ENCODE results near the gene CUEDC1.

Gene CUEDC1

GRCh38 chr17:57920916-57921703 is 34.1 kb downstream of the CUEDC1 start:
- Mint-ChIP-seq H3K4me3 (no peak overlapping the region), H3K9me3 (no peaks in the 10 kb centered on the region), H3K4me1 (peaks cover 10% of the 10 kb centered on the region), H3K27ac (no peak overlapping the region), H3K27me3 (peaks cover 37% of the 10 kb centered on the region)
- no peak for ATAC-seq
- DNase-seq: no peak

- no peak overlapping the region for H3K4me3 Mint-ChIP-seq
- H3K9me3 Mint-ChIP-seq: no peaks in the 10 kb centered on the region
- H3K4me1 Mint-ChIP-seq: peaks cover 5% of the 10 kb centered on the region
- no peak overlapping the region for H3K27ac Mint-ChIP-seq
- DNase-seq (no peak), ATAC-seq (no peak)
- peaks cover 25% of the 10 kb centered on the region for H3K27me3 Mint-ChIP-seq
Measured at GRCh38 chr17:57919918-57920317, 35.3 kb downstream of the CUEDC1 start.

DNA sequence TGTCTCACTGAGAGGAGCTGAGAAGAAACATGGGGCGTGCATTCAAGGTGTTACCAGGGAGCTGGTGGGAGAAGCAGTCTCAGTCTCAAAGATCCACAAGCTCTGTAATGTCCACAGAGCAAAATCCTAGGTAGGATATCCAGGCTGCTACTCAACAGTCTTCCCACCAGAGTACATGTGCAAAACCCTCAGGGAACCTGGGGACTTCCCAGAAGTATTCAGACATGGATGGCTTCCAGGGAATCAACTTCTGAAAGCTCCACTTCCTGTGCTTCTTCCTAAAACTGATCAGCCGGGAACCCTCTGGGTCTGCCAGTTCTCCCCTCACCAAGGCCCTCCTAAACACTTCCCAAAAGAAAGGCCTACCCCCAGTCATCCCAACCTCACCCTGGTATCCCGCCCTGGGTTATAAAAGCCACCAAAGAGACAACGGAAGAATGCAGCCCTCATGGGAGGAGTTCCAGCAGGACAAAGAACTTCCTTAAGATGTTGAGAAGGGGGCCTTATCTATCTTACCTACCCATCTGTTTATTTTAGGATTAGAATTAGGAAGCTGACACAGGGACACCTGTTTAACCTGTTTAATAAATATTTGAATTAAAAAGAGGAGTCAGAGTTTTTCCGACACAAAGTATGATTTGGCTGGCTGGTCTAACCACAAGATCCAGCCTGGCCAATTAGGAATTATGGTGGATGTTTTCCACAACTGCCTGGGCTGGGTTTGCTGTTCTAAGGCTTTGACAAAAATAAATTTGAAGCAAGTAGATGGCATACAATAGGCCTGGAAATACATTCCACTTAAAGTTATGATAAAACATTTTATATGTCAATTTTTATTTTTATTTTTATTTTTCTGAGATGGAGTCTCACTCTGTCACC is 37.0 kb downstream of the CUEDC1 start:
- no peaks in the 10 kb centered on the region for H3K4me1 Mint-ChIP-seq
- H3K9me3 Mint-ChIP-seq: no peaks in the 10 kb centered on the region
- H3K27me3 Mint-ChIP-seq: peaks cover 27% of the 10 kb centered on the region
- H3K4me3 Mint-ChIP-seq: no peak overlapping the region
- H3K27ac Mint-ChIP-seq: no peak overlapping the region
- ATAC-seq (no peak), DNase-seq (no peak)

DNA sequence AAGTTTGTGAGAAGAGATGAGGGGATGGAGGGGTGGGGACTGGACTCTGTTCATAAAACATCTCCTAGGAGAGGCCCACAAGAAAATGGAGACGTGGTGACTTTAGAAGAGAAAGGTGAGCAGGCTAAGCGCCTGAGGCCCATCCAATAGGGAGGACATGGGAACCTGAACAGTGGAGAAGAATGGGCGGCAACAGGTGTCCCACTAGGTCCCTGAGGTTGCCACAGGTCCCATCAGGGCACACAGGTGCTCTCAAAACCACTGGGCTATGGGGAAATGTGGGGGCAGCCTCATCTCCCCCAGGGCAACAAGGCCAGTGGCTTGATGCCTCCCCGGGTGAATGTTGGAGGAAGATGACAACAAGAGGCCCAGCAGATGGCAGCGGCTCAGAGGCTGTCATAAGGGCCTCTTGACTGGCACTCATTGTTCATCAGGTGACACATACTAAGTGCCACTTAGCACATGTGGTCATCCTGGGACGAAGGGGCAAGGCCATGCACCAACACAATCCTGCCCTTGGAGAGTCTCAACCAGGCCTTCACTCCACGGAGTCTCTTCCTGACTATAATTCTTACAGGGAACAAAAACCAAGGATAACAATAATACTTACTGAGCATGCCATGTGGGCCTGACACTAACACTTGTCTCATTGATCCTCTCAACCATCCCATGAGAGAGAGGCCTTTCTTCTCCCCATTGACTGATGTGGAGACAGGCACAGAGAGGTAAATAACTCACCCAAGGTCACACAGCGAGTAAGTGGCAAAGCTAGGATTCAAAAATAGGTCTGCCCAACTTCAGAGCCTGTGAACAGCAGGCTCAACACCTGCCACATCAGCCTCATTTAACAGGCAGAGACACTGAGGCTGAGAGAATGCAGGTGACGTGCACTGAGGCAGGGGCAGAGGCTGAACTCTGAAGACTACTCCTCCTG is 38.0 kb downstream of the CUEDC1 start:
- no peak for ATAC-seq
- Mint-ChIP-seq H3K9me3 (no peaks in the 10 kb centered on the region), H3K4me3 (no peak overlapping the region), H3K27me3 (peaks cover 24% of the 10 kb centered on the region), H3K27ac (no peak overlapping the region), H3K4me1 (no peaks in the 10 kb centered on the region)
- no peak for DNase-seq

GRCh38 chr17:57915985-57916757 is 39.0 kb downstream of the CUEDC1 start:
- no peak for DNase-seq
- Mint-ChIP-seq H3K4me3 (no peak overlapping the region), H3K4me1 (no peaks in the 10 kb centered on the region), H3K27me3 (peaks cover 14% of the 10 kb centered on the region), H3K27ac (no peak overlapping the region), H3K9me3 (no peaks in the 10 kb centered on the region)
- no peak for ATAC-seq

DNA sequence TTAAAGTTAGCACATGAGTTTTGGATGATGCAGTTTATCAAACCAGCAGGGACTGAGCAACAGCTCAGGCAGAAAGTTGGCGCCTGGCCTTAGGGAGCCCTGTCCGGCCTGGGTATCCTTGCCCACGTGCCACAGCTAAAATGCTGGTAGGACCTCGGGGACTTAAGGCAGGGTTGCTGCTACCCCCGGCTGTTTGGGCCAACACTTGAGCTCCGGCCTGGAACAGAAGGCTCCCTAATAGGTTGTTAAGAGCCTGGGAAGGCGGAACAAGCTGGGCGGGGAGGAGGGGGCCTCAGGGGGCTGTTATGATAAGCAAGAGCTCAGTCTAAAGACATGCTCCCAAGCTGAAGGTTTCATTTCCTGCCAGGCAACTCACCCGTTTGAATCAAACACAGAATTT is 39.7 kb downstream of the CUEDC1 start:
- H3K9me3 Mint-ChIP-seq: no peaks in the 10 kb centered on the region
- H3K4me3 Mint-ChIP-seq: no peak overlapping the region
- peaks cover 10% of the 10 kb centered on the region for H3K27me3 Mint-ChIP-seq
- no peaks in the 10 kb centered on the region for H3K4me1 Mint-ChIP-seq
- H3K27ac Mint-ChIP-seq: no peak overlapping the region
- DNase-seq (no peak), ATAC-seq (no peak)

GRCh38 chr17:57914273-57915142 is 40.7 kb downstream of the CUEDC1 start:
- Mint-ChIP-seq H3K4me3 (no peak overlapping the region), H3K9me3 (no peaks in the 10 kb centered on the region), H3K27me3 (peaks cover 10% of the 10 kb centered on the region), H3K27ac (no peak overlapping the region), H3K4me1 (no peaks in the 10 kb centered on the region)
- no peak for DNase-seq
- ATAC-seq: no peak

GRCh38 chr17:57913575-57914272 is 41.5 kb downstream of the CUEDC1 start:
- ATAC-seq (no peak), DNase-seq (no peak)
- Mint-ChIP-seq H3K27ac (peak overlapping the region in 1 of 2 donors; percentile 79), H3K4me1 (no peaks in the 10 kb centered on the region), H3K9me3 (no peaks in the 10 kb centered on the region), H3K27me3 (peaks cover 10% of the 10 kb centered on the region), H3K4me3 (no peak overlapping the region)

- ATAC-seq: no peak
- no peak overlapping the region for H3K27ac Mint-ChIP-seq
- H3K4me3 Mint-ChIP-seq: no peak overlapping the region
- DNase-seq: no peak
- peaks cover 14% of the 10 kb centered on the region for H3K27me3 Mint-ChIP-seq
- H3K4me1 Mint-ChIP-seq: no peaks in the 10 kb centered on the region
- H3K9me3 Mint-ChIP-seq: no peaks in the 10 kb centered on the region
Measured at GRCh38 chr17:57911834-57912673, 43.2 kb downstream of the CUEDC1 start.

GRCh38 chr17:57910462-57911420 is 44.5 kb downstream of the CUEDC1 start:
- no peak for ATAC-seq

DNA sequence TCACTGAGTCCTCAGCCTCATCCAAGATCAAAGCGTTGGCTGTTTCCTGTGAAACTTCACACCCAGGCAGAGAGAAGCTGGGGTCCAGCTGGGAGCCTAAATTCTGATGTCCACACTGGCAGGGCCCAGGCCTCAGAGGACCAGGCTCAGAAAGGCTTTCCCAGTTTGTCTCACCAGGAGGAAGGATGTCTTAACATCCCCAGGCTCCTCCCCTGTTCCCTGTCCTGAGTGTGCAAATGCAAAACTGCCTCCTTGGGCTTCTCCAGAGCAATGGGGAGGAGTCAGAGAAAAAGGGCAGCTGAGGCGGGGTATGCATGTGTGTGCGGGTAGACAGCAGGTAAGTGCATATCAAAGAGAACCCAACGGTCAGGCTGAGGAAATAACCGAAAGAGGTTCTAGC is 45.7 kb downstream of the CUEDC1 start:
- H3K4me1 Mint-ChIP-seq: no peaks in the 10 kb centered on the region
- H3K27ac Mint-ChIP-seq: no peak overlapping the region
- DNase-seq: no peak
- H3K27me3 Mint-ChIP-seq: peaks cover 17% of the 10 kb centered on the region
- no peak for ATAC-seq
- no peak overlapping the region for H3K4me3 Mint-ChIP-seq
- H3K9me3 Mint-ChIP-seq: no peaks in the 10 kb centered on the region

More at GRCh38 chr17:57910462-57911420, 44.5 kb downstream of the CUEDC1 start:
- H3K27me3 Mint-ChIP-seq: peaks cover 17% of the 10 kb centered on the region
- no peaks in the 10 kb centered on the region for H3K9me3 Mint-ChIP-seq
- no peaks in the 10 kb centered on the region for H3K4me1 Mint-ChIP-seq
- H3K4me3 Mint-ChIP-seq: no peak overlapping the region
- no peak overlapping the region for H3K27ac Mint-ChIP-seq
- DNase-seq: no peak

DNA sequence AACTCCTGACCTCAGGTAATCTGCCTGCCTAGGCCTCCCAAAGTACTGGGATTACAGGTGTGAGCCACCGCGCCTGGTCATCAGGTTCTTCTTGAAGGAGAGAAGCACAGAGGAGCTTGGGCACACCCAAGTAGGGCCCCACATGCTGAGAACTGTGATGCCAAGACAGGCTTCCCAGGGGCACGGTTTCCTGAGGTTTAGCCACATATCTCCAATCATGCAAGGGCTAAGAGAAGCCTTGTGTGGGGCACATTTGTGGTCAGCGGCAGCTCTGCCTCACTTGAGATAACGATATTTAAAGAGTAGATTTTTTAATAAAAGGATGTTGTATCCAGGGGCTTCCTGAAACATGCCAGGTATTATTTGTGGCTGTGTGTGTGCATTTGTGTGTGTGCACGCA is 46.9 kb downstream of the CUEDC1 start:
- DNase-seq (no peak), ATAC-seq (no peak)
- peaks cover 7% of the 10 kb centered on the region for H3K27me3 Mint-ChIP-seq
- no peak overlapping the region for H3K4me3 Mint-ChIP-seq
- no peak overlapping the region for H3K27ac Mint-ChIP-seq
- no peaks in the 10 kb centered on the region for H3K9me3 Mint-ChIP-seq
- peaks cover 7% of the 10 kb centered on the region for H3K4me1 Mint-ChIP-seq
